Large intestine (tissue), 3 donors: ENCODE measurements around the gene TBCD. TPM values are rescaled to one million over a fixed set of nuclear protein-coding genes. Genes with fewer than 3 reads are reported as not detected.

Experiments
- DNase-seq, 2 donors: peaks; one replicate each; pipeline versions ENCODE4 v3.0.0 to v3.0.0-alpha.2; 2013
- H3K27ac ChIP-seq: one replicate; pipeline ENCODE4 v1.5.1; 2013; ENCODE audit warnings: low read length
- H3K27me3 ChIP-seq: 2 replicates; pipeline ENCODE4 v1.6.1; 2013; ENCODE audit warnings: low read length; ENCODE audit not compliant: control insufficient read depth, insufficient read depth
- H3K36me3 ChIP-seq: 2 replicates; pipeline ENCODE4 v1.6.1; 2013; ENCODE audit warnings: low read length; ENCODE audit not compliant: control insufficient read depth, insufficient read depth
- H3K4me1 ChIP-seq: one replicate; pipeline ENCODE4 v1.6.1; 2013; ENCODE audit warnings: low read length; ENCODE audit not compliant: control insufficient read depth, insufficient read depth
- H3K4me3 ChIP-seq: one replicate; pipeline ENCODE4 v1.5.1; 2013; ENCODE audit warnings: low read length
- H3K9me3 ChIP-seq: one replicate; pipeline ENCODE4 v1.6.1; 2013; ENCODE audit warnings: mild to moderate bottlenecking, low read depth, low read length, moderate library complexity; ENCODE audit not compliant: control insufficient read depth
- WGBS: methylation state at CpG from one replicate; pipeline ENCODE4 v1.1.5; 2013; ENCODE audit warnings: low lambda C conversion rate; ENCODE audit not compliant: insufficient coverage; 5-methylcytosine and 5-hydroxymethylcytosine counted together
- polyA plus RNA-seq: library from polyadenylated mRNA; unstranded; fragments of 120-200 nt; gene quantifications from one replicate; pipeline ENCODE4 v1.2.1, GENCODE V29; 2013

The TBCD gene
- polyA plus RNA-seq, 1 donor = 81.9 TPM

DNA sequence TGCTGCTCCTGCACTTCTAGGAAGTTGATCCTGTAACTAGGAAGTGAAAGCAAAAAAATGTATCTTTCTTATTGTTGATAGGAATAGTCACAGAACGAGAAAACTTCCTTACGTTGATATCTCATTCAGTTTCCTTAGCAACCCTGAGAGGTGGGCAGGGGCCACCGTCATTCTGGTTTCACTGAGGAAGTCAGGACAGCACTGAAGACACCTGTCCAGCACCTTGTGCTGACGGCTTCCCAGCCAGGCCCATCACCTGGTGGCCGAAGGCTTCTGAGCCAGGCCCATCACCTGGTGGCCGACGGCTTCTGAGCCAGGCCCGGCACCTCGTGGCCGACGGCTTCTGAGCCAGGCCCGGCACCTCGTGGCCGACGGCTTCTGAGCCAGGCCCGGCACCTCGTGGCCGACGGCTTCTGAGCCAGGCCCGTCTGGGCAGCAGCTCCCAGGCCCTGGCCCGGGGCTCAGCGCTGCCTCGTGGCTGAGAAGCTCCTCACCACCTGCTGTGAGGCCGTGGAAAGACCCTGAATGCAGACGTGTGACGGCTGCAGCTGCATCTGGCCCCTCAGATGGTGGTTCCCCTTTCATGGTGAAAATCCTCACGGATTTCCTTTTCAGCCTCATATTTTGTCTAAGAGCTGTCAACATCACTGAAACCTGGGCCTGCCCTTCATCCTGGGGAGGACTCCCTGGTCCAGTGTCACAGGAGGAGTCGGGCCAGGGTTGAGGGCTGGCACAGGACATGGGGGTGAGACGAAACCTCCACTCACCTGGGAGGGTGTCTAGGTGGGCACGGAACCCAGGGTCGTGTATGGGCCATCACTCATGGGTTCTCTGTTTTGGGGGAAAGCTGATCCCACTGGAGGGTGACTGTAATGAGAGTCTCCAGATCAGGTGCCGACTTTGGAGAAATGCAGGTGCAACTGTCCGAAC, 121.0 kb downstream of the TBCD start:
- H3K36me3 ChIP-seq = peaks cover 29% of the 10 kb centered on the region
- no CpG with 5 or more reads among the region's 33 CpGs for WGBS
- H3K4me3 ChIP-seq = no peak overlapping the region
- H3K27me3 ChIP-seq = no peaks in the 10 kb centered on the region
- no peak overlapping the region for H3K27ac ChIP-seq
- no peak for DNase-seq
- peaks cover 11% of the 10 kb centered on the region for H3K9me3 ChIP-seq
- H3K4me1 ChIP-seq = peaks cover 20% of the 10 kb centered on the region

DNA sequence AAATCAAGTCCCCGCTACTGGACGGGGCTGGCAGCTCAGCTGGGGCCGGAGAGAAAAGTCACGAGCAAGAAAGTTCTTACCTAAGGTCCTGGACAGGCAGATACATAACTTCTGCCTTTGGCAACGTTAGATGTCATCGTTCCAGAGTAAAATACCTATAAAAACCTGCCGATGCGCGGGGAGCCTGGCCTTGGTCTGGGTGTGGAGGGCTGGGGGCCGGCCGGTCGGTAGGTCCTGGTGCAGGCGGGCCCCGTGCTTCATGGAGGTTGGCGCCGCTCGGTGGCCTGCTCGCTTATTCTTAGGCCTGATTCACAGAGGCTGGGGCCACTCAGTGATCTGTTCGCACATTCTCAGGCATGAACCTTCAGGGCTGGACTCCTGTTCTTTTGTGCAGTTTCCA, 121.7 kb downstream of the TBCD start:
- H3K27me3 ChIP-seq = no peaks in the 10 kb centered on the region
- peaks cover 24% of the 10 kb centered on the region for H3K4me1 ChIP-seq
- no peak overlapping the region for H3K4me3 ChIP-seq
- WGBS = no CpG with 5 or more reads among the region's 19 CpGs
- no peak for DNase-seq
- H3K36me3 ChIP-seq = peaks cover 29% of the 10 kb centered on the region
- peaks cover 11% of the 10 kb centered on the region for H3K9me3 ChIP-seq
- H3K27ac ChIP-seq = no peak overlapping the region

DNA sequence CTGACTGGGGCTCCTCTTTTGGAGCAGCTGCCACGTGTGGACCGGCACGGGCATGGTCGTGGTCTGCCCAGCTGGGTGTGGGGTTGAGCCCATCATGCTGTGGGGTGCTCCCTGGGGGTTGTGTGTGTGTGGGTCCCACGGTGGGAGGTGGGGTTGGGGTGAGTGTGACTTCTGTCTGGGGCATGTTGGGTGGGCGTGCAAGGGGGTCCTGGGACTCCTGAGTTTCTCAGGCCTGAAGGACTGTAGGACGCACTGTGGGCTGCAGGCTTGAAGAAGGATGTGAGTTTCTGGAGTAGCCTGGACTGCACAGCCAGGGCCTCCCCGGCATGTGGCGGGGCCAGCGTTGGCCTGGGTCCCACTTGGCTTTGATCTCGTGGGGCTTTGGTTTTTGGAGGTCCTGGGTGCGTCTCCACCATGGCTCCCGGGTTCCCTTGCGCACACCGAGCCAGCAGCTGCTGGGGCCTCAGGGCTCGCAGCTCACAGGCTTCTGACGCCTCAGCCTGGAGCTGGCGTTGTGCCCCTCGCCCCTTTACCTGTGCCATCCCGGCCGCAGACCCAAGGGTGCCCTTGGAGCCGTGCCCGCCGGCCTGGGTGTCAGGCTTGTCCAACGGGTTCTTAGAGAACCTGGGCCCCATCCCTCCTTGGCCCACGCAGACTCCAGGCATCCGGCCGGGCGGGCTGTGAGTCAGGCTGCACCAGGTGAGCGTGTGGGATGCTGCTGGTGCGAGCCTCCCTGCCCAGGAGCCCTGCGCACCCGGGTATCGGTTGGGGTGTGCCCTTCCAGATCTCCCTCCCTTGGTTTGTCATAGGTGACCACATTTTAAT, 122.4 kb downstream of the TBCD start:
- DNase-seq = no peak
- peaks cover 30% of the 10 kb centered on the region for H3K36me3 ChIP-seq
- peaks cover 11% of the 10 kb centered on the region for H3K9me3 ChIP-seq
- peaks cover 30% of the 10 kb centered on the region for H3K4me1 ChIP-seq
- H3K27me3 ChIP-seq = no peaks in the 10 kb centered on the region
- no CpG with 5 or more reads among the region's 34 CpGs for WGBS
- H3K27ac ChIP-seq = no peak overlapping the region
- H3K4me3 ChIP-seq = no peak overlapping the region

DNA sequence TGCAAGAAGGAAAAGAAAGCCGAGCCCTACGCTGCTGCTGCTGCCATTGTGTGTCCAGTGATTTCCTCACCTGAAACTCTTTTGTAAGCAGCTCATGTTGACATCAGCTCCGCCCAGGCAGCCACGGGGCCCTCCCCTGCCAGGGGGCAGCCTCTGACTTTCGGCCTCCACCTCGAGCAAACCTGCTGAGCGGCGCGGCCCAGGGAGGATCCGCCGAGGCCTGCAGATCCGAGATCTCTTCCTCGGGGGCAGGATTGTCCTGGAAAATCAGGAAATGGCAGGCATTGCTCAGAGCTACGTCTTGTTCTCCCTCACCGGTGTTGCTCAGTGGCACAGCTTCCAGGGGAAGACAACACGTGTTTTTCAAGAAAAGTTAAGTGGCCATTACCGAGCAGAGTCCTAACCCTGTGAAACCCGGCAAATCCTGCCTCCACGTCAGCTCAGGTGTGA, 123.6 kb downstream of the TBCD start:
- H3K4me3 ChIP-seq = no peak overlapping the region
- no CpG with 5 or more reads among the region's 19 CpGs for WGBS
- H3K9me3 ChIP-seq = peaks cover 12% of the 10 kb centered on the region
- peaks cover 32% of the 10 kb centered on the region for H3K4me1 ChIP-seq
- peak overlapping the region; percentile 67 for H3K27ac ChIP-seq
- peak; percentile 81 to 89 for DNase-seq
- H3K36me3 ChIP-seq = peaks cover 30% of the 10 kb centered on the region
- no peaks in the 10 kb centered on the region for H3K27me3 ChIP-seq

DNA sequence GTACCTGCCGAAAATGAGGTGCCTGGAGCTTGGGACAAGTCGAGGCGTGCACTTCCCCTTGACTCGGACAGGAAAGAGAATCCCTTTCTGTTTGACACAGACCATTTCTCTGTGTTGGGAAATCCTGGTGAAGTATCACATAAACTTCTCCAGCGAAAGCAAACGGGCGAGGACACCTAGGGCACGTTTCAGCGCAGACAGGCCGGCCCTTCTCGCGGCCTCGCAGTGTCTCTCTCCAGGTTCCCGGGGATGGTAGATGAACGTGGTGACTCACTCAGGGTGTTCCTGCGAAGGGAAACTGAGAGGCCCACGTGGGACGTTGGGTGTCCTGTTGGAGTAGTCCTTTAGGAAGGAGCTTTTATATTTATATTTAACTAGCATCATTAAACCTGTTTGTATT, 124.3 kb downstream of the TBCD start:
- H3K27me3 ChIP-seq = no peaks in the 10 kb centered on the region
- DNase-seq = no peak
- no peak overlapping the region for H3K4me3 ChIP-seq
- peaks cover 15% of the 10 kb centered on the region for H3K9me3 ChIP-seq
- peaks cover 23% of the 10 kb centered on the region for H3K36me3 ChIP-seq
- H3K27ac ChIP-seq = peak overlapping the region; percentile 67
- no CpG with 5 or more reads among the region's 18 CpGs for WGBS
- peaks cover 38% of the 10 kb centered on the region for H3K4me1 ChIP-seq

DNA sequence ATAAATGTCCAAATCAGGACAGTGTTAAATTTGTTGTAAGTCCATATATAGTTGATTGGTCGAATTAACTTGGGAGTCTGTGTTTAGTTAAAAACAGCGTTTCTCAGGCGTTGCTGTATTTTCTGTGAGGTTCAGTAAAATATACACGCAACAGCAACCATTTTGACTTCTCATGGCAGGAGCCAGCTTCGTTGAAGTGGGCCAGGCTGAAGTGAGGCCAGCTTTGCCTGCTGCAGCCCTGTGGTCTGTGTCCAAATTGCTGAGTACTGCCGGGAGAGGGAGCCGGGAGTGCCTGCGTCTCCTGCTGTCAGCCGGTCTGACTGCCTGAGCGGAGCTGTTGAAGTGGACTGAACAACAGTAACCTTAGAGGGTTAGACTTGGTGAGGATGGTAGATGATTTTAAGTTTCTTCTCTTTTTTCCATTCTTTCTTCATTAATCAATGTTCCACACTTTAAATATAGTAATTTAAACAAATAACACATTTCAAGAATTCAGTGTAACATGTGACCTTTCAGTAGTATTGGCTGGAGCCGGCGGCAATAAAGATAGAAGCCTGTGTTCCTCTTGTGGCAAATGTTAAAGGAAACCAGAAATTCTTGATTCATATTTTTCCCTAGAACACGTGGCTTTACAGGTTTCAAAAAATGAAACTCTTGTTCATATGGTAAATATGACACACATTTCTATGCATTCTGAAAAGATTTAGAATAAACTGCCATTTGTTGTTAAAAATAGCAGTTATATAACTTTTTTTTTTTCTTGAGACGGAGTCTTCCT, 124.9 kb downstream of the TBCD start:
- peak; percentile 51 to 70 for DNase-seq
- 21% methylated on average over 3 of the region's 14 CpGs for WGBS
- Histone ChIP-seq H3K4me1 (peaks cover 45% of the 10 kb centered on the region), H3K4me3 (no peak overlapping the region), H3K9me3 (peaks cover 19% of the 10 kb centered on the region), H3K27me3 (no peaks in the 10 kb centered on the region), H3K27ac (peak overlapping the region; percentile 67), H3K36me3 (peaks cover 16% of the 10 kb centered on the region)

DNA sequence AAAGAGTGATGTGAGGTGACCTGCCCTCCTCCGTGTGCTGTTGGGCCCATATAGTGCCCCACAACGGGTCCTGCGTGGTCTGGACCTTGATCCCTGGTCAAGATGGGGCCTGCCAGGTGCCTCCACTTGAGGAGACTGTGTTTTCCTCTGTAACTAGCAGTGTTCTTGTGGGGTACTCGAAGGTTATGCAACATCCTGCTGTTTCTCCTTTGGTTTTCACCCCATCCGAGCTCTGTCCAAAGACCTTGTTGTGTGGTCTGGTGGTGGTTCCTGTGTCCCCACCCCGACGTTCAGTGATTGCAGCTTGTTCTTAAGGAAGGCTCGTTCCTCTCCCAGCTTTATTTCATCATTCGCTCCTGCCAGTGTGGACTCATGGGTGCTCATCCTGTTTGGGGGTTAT, 126.7 kb downstream of the TBCD start:
- peak; percentile 41 to 72 for DNase-seq
- H3K4me1 ChIP-seq = peaks cover 62% of the 10 kb centered on the region
- H3K27me3 ChIP-seq = no peaks in the 10 kb centered on the region
- peak overlapping the region; percentile 67 for H3K27ac ChIP-seq
- H3K9me3 ChIP-seq = peaks cover 20% of the 10 kb centered on the region
- peaks cover 7% of the 10 kb centered on the region for H3K36me3 ChIP-seq
- WGBS = no CpG with 5 or more reads among the region's 9 CpGs
- no peak overlapping the region for H3K4me3 ChIP-seq

DNA sequence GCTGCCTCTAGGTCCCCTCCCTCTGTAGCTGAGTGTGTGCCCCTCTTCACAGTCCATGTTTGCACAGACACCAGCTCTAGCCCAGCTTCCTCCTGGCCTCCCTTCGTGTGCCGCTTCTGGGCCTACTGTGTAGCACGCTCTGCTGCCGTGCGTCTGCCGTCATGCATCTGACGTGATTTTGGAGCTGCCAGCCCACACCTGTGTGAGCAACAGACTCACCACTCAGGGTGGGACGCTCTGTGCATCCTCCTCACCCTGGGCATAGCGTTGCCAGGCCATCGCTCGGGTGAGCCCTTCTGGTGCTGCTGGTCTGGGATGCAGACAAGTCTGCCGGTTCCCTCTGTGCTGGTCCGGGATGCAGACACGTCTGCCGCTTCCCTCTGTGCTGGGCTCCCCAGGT, 127.4 kb downstream of the TBCD start:
- peaks cover 66% of the 10 kb centered on the region for H3K4me1 ChIP-seq
- no peaks in the 10 kb centered on the region for H3K27me3 ChIP-seq
- H3K36me3 ChIP-seq = peaks cover 11% of the 10 kb centered on the region
- no peak for DNase-seq
- no CpG with 5 or more reads among the region's 15 CpGs for WGBS
- peak overlapping the region; percentile 67 for H3K27ac ChIP-seq
- H3K9me3 ChIP-seq = peaks cover 17% of the 10 kb centered on the region
- no peak overlapping the region for H3K4me3 ChIP-seq

DNA sequence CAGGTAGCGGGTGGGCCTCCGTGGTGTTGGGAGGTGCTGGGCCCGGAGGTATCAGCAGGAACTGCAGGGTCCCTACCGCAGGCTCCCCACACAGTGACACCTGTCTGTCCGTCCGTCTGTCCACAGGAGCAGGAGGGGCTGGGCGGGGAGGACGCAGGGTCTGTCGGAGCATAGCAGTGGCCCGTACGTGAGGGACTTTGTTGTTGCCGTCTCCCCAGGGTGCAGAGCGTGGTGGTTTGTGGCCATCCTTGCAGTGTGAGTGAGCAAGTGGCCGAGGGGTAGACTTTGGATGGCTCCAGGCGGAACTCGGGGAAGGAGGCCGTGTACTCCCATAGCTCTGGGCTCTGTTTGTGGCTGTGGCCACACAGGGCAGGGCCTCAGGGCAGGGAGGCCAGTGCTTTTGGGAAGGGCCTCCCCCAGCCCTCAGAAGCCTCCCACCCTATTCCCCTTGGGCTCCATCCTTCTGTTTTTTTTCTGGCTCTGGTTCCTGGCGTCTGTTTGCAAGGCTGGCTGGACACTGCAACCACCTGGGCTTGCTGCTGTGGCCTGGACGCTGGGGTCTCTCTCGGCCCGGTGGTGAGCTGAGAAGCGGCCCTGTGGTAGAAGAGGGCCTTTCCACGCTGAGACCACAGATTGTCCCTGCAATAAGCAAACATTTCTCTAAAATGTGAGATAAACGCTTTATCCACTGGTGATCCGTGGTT, 128.9 kb downstream of the TBCD start:
- H3K9me3 ChIP-seq = peaks cover 14% of the 10 kb centered on the region
- H3K27me3 ChIP-seq = no peaks in the 10 kb centered on the region
- 93% methylated on average over 2 of the region's 25 CpGs for WGBS
- H3K4me3 ChIP-seq = no peak overlapping the region
- H3K36me3 ChIP-seq = peaks cover 12% of the 10 kb centered on the region
- H3K27ac ChIP-seq = no peak overlapping the region
- H3K4me1 ChIP-seq = peaks cover 59% of the 10 kb centered on the region
- DNase-seq = no peak
